Globus pallidus (tissue), 1 donor: Measurements from ENCODE around the gene ATG7.
"Not testable (repeated sequence)": the region's sequence is repeated elsewhere in the genome, so short reads cannot be mapped to it uniquely, and the experiment has no call there.

ENCODE experiments used
- DNase-seq: peaks from one replicate; pipeline ENCODE4 v3.0.0-alpha.2; 2015; ENCODE audit warnings: low spot score

Gene ATG7

DNA sequence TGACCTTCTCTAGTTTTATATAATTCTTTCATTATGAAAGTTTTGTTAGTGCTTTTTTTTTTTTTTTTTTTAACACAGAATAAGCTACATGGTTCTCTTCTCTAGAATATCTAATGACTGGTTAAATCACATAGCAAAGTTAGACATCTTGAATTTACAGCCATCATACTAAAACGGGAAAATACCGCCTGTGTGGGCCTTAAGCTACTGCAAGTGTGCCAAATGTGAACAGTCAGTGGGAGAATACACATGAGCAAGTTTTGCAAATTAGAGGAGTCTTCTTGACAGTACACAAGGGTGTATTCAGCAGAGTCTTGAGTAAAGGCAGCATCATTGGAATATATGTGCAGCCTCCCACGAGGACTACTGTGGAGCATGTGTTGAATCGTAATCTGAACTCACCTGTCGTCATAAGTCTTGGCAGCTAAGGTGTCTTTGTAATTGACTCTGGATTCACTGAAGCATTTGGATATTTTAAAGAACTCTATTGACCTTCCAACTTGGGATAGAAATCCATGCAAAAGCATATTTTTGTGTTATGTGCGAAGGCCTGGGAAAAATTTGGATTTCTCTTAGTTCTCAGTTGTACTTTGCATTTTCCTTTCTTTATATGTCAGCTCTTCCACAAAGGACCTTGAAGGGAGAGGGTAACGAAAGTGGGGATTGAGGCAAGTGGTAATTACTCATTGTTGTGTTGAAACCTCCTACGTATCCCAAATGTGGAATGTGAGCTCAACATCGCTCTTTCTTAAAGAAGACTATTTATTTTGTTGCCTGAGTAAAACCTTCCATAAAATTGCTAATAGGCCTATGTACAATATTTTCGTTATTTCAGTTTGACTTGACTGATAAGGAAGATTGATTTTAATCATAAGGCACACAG lies 117.4 kb downstream of the ATG7 start:
- DNase-seq = no peak

DNA sequence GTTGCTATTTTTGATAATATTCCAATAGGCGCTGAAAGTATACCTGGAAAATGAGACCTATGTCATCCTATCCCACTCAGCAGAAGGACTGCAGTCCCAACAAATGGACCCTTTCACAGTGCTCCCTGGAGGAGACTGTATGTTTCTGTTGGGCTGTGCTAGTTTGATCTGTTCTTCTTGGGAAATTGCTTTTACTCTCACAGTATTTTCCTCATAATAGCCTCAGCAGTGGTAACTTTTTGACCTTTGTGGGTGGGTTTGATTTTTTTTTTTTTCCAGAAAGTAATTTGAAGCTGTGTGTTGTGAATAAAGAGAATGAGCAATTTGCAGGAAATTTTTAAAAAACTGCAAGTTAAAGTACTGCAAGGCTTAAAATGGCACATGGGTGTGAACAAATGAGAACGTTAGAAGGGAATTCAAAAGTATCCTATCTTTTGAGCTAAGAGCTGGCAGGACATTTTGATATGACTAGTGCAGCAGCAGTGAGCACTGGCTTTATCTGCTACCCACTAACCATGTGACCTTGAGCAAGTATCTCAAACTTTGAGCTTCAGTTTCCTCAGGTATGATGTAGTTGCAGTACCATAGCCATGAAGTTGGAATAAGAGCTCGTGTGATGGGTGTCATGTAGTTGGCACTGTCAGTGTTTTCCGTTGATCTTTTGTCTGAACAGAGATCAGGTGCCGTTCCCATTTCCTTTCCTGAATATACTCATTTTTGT lies 118.4 kb downstream of the ATG7 start:
- DNase-seq = no peak

DNA sequence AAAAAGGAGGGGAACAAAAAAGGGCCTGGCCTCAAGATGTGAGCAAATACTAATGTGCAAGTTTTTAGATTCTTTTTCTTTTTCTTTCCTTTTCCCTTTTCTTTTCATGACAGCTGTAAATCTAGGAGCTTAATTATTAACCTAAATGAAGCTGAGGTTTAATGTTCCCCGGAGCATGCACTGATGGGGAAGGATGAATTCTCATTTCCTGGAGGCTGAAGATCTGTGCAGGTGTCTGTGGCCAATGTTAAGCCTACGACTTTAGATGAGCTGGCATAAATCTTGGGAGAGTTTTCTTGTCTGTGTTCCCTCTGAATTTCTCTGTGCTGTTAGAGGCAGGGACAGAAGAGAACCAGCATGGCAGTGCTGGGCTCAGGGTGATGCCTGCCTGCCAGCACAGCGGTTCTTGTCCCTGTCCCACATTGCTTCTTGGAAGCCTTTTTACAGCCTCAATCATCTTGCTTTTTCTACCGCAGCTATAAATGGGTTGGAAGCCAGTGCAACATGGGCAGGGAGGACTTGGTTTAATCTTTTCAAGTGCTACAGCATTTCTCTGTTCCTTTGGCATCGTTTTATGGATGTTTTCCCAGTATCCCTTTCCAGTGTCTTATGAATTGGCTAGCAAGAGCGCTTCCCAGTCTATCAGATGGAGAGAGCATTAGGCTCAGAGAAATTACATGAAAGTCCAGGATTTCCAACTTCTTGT lies 119.1 kb downstream of the ATG7 start:
- DNase-seq = peak; percentile 36

DNA sequence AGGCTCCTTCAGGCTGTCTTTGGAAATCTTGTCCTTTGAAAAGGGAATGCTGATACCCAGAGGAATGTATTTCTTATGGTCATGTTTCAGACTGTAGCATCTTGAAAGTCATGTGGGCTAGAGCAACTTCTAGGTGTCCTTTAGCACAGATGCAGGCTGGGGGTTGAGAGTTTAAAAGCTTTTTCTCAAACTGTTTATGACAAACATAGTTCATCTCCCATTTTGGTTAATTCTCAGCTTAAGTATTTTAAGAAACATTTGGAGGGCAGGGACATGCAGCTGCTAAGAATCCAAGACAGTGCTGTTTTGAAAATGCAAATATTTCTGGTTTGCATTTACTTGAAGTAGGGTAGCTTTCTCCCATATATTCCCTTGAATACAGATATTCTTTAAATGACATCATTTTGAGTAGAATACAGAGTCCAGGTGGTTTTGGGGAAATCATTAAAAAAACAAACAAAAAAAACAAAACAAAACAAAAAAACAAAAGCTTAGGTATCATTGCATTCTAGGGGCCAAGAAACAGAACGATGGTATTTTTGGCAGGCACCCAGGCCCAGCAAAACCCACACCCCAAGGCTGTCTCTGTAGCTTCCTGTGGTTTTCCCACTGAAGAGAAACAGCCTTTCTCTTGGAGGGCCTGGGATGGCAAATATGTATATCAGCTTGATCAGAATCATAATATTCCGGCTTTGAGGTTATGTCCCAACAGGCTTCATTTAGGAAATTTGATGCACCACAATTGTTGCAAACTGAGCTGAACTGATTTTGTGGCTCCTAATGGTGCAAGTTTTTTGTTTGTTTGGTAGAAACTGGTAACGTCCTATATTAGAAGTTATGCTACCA lies 120.0 kb downstream of the ATG7 start:
- DNase-seq = no peak

DNA sequence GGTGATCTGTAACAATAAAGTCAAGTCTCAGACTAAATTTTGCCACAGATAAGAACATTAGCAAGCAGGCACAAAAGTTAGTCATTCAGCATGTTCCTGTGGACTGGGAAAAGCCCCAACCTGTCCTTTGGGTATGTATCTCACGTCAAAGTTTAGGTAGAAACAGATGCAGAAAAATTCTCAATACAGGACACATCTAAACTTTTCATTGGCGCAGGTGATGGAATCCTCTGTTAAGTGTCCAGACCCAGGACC lies 120.6 kb downstream of the ATG7 start:
- DNase-seq = no peak

DNA sequence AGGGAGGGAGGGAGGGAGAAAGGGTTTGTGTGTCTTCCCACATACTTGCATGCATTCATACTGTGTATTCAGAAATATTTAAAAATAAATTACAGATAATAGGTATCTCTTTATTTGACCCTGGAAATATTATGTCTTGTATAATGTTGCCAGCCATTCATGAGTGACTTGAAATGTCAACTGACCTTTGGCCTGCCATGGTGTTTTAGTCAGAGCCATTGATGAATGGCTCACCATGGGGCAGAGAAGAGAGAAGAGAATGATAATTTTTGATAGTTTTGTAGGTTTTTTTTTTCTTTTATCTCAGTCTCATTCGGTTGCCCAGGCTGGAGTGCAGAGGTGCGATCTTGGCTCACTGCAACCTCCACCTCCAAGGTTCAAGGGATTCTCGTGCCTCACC lies 121.2 kb downstream of the ATG7 start:
- no peak for DNase-seq

DNA sequence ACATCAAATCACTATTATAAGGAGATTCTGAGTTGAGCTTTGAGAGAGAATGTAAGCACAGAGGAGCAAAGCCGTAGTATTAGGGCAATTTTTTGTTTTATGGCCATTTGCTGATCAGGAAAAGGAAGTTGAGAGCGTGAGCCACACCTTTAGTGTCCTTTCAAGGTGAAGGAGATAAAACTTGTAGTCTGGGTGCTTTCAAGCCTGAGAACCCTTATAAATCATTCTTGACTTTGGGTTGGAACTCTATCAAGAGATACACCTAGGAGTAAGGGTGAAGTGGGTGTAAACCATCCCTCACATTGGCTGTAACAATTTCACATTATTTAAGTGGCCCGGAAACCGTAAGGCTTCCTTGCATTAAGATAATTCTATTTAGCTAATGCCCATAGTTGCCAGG lies 122.2 kb downstream of the ATG7 start:
- no peak for DNase-seq

DNA sequence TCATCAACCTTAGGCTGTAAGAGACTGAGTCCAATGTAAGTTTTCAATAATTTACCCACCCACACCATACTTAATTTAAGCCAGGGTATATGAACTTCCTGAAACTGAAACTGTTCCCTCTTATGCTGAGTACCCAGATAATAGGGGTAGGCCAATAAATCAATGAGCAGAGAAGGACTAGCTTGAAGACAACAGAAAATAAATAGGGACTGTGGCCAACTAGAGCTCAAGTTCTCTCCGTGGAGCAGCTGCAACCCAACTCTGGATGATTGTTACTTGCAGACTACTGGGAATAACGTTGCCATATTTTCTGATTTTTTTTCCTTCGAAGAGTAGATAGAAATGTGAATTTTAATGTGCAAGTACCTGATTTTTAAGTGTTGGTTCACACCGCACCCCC lies 128.0 kb downstream of the ATG7 start:
- DNase-seq = no peak

DNA sequence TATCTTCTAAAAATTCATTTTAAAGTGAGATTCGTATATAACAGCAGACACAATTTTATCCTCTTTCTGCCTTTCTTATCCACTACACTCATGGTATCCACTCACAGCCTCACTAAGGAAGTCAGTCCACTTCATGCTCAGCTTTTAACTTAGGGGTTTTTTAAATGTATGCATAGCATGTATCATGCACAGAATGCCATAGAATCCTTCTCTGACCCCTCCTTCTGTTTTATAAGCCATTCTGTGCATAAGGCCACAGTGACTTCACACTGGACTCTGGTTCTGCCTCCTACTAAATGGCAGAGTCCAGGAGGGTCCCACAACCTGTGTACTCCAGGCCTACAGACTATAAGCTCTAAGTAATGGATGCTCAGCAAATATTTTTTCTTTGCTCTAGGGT lies 129.2 kb downstream of the ATG7 start:
- no peak for DNase-seq

DNA sequence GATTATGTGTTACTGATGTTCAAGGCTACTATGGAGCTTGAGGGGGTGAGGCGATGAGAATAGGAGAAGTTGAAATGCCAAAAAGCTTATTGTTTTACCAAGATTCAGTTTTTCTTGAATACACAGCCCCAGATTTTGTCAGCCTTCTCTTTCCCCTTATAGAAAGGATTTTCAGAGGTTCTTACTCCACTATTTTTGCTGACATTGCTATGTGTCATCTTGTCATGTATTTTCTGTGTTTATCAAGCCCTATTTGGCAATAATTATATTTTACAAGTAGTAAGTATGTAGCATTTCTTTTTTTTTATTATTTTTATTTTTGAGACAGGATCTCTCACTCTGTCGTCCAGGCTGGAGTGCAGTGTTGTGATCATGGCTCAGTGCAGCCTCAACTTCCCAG lies 133.1 kb downstream of the ATG7 start:
- DNase-seq = no peak

DNA sequence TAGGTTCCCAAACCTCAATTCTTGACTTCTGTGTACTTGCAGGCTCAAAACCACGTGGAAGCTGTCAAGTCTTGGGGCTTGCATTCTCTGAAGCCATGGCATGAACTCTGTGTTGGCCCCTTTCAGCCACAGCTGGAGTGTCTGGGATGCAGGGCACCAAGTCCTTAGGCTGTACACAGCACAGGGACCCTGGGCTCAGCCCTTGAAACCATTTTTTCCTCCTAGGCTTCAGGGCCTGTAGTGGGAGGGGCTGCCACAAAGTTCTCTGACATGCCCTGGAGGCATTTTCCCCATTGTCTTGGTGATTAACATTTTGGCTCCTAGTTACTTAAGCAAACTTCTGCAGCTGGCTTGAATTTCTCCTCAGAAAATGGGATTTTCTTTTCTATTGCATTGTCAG lies 135.4 kb downstream of the ATG7 start:
- DNase-seq = no peak

DNA sequence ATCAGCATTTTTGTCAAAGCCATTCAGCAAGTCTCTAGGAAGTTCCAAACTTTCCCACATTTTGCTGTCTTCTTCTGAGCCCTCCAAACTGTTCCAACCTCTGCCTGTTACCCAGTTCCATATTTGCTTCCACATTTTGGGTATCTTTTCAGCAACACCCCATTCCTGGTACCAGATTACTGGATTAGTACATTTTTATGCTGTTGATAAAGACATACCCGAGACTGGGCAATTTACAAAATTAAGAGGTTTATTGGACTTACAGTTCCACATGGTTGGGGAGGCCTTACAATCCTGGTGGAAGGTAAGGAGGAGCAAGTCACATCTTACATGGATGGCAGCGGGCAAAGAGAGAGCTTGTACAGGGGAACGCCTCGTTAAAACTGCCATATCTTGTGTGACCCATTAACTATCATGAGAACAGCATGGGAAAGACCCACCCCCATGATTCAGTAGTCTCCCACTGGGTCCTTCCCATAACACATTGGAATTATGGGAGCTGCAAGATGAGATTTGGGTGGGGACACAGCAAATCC lies 136.2 kb downstream of the ATG7 start:
- not testable (repeated sequence) for DNase-seq

DNA sequence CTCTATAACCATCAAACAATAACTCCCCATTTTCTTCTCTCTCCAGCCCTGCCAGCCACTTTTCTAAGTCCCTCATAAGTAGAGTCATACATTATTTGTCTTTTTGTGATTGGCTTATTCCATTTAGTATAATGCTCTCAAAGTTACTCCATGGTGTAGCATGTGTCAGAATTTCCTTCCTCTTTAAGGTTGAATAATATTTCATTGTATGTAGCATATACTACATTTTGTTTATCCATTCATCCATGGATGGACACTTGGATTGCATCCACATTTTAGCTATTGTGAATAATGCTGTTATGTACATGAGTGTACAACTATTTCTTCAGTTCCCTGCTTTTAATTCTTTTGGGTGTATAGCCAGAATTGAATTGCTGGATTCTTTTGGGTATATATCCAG lies 138.4 kb downstream of the ATG7 start:
- DNase-seq = no peak

DNA sequence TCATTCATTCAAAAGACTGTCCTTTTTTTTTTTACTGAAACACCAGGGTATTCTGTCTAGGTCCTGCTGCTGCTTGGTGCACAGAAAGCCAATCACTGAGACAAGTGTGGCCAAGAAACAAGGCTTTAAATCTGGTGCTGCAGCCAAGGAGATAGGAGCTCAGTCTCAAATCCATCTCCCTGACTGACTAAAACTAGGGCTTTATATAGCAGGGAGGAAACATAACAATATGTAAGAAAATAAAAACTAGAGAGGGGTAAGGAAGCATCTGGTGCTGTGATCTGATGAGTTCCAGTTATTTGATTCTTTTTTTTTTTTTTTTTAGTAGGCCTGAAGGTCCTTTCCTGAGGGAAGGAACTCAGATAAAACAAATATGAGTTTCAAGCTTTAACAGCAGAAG lies 139.8 kb downstream of the ATG7 start:
- DNase-seq = no peak

DNA sequence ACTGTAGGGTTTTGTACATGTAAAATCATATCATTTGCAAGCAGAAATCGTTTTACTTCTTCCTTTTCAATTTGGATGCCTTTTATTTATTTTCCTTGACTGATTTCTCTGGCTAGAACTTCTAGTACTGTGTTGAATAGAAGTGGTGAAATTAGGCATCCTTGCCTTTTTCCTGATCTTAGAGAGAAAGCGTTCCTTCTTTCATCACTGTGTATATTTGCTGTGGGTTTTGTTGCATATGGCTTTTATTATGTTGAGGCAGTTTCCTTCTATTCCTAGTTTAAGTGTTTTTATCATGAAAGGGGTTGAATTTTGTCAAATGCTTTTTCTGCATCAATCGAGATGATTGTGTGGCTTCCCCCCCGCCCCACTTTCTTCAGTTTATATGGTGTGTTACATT lies 140.9 kb downstream of the ATG7 start:
- no peak for DNase-seq

DNA sequence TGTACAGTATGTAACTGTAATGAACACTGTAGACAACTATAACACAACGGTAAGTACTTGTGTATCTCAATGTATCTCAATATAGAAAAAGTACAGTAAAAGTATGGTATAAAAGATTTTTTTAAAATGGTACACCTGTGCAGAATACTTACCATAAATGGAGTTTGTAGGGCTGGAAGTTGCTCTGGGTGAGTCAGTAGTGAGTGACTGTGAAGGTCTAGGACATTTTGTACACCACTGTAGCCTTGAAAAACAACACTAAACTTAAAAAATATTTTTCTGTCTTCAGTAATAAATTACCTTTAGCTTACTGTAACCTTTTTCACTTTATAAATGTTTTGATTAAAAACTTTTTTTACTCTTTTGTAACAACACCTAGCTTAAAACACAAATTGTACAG lies 142.9 kb downstream of the ATG7 start:
- no peak for DNase-seq

DNA sequence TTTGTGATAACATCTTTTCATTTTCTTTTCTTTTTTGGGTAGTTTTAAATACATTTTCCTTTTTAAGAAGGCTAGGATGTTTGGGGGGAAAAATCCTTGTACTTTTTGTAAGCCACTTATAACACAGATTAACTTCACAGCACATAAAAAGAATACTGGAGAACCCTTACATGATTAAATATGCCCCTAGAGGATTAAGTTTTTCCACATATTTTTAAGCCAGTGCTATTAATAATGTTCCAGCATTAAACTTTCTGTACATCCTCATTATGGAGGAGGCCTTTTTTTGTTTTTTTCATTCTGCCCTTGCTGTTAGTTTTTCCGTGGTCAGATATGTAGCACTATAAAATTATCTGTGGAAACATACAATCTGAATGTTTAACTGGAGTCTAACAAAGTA lies 147.9 kb downstream of the ATG7 start:
- DNase-seq = no peak

DNA sequence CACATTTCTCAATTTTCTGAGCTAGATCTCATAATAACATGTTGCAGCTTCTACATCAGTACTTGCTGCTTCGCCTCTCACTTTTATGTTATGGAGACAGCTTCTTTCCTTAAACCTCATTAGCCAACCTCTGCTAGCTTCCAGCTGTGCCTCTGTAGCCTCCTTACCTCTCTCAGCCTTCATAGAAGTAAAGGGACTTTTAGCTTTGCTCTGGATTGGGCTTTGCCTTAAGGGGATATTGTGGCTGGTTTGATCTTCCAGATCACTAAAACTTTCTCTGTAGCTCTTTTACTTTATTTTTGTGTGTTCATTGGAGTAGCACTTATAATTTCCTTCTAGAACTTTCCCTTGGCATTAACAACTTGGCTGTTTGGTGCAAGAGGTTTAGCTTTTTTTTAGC lies 150.1 kb downstream of the ATG7 start:
- DNase-seq = no peak

DNA sequence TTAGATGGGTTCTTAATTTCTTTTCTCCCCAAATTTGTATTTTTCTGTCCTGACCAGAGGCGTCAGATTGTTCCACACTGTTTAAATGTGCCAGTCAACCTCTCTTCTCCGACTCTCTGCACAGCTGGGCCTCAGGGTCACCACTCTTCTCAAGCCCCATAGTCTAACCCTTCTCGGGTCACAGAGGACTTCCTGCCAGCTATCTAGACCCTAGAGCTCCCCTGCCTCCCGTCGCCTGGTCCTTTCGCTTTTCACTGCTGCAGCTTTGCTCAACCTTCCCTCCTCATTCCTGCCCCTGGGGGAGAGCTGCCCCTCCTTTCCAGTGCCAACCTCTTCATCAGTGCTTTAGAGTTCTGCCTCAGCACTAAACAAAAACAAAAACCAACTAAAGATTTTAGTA lies 151.7 kb downstream of the ATG7 start:
- DNase-seq = no peak

DNA sequence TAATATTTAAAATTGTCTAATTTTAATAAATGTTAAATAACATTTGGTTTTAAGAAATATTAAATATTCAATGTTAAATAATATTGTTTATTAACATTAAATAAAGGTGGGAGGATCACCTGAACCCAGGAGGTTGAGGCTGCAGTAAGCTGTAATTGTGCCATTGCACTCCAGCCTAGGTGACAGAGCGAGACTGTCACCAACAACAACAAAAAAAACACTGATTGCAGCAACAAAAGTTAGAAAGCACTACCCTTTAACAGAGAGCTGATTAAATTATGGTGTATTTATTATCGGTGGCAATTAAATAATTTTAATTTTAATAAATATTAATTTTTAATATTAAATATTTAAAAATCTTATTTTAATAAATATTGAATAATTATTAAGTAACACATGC lies 152.1 kb downstream of the ATG7 start:
- no peak for DNase-seq

DNA sequence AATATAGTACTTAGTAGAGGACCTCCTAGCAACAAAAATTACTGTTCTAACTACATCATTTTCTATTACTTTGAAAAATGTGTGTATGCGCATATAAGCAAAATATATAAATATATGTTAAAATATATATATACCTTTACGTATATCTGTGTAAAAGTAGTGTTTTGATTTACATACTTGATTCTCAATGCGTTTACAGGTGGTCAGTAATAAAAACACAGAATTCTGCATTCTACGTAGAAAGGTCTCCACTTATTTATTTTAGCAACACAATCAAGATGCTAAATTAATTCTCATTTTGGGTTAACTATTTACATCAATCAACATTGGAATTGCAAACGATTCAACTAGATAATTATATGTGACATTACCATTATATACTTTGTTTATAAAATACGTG lies 158.0 kb downstream of the ATG7 start:
- no peak for DNase-seq

DNA sequence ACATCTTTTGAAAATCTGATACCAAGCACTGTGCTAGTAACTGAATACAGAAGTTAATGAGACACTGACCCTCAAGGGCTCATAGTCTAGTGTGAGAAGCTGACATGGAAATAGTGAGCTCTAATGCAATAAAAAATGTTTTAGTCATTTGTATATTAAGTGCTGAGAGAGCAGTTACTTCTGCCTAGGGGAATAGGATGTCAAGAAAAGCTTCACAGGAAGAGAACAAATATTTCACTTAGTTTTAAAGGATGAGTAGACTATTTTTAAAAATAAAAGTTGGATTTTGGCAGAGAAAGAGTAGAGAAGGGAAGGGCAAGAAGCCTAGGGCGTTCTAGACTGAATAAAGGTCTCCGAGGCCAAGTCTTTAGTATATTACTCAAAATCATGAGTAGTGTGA lies 158.4 kb downstream of the ATG7 start:
- DNase-seq = no peak
